ENCODE data around the gene SSX2B.
"Not testable (repeated sequence)": the region's sequence is repeated elsewhere in the genome, so short reads cannot be mapped to it uniquely, and the experiment has no call there.

The SSX2B gene

GRCh38 chrX:52750952-52751351 is at the start of gene SSX2B:
TSS of gene SSX2B (plus strand) at chrX:52751252. CDS start at chrX:52752681, 1,429 bp downstream.
- FAIRE-seq = not testable (repeated sequence)

DNA sequence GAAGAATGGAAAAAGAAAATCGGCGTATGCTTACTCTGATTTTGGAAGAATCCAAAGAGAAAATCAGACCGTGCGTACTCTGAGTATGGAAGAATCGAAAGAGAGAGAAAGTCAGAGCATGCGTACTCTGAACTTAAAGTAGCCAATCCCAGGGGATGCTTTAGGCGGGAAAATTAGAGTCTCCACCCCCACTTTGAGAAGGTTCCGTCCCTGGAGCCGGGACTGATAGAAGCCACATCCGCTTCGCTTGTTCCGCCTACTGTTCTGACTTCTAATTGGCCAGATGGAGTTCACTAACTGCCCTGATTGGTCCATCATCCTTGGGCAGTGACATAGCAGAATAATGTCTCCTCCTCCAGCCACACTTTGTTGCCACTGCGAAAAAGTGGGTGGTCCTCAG is 44.0 kb upstream of the SSX2B start, which contains the start of gene SSX2:
Gene SSX2, minus strand, starts transcription at position 101 of the 400 bp plus-strand sequence. CDS start 1,429 bp downstream, outside the sequence.
- FAIRE-seq = not testable (repeated sequence)

DNA sequence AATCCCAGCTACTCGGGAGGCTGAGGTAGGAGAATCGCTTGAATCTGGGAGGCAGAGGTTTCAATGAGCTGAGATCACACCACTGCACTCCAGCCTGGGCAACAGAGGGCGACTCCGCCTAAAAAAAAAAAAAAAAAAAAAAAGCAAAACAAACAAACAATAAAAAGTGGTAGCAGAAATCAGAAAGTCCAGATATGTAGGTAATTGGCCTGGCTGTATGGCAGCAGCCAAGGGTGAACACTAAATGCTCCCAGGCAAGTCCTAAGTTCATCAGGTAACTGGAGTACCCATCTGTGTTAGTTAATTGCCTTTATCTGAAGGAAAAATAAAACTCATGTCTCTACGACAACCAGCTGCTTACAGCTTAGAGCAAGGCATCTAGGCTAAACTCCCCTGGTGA is 14.9 kb downstream of the SSX2B start:
- FAIRE-seq = not testable (repeated sequence)

- FAIRE-seq = not testable (repeated sequence)
Observed at GRCh38 chrX:52773504-52773903, 22.5 kb downstream of the SSX2B start.

DNA sequence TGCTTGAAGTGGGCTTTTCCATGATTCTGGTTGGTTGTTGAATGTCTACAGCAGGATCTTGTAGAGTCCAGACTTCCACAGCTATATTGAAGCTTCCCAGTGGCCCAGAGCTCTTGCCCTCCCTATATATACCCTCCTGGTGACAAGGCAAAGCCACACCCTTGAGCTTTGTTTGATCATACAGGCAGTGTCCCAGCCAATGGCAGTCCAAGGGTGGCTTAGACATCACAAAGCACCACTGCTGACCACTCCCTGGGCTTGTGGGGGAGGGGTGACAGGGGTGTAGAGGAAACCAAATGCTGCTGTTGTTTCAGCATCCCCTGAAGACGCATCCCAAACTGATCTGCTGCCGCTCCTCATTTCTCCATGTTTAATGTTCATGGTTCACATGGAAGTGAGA is 46.3 kb downstream of the SSX2B start, which contains the start of gene SPANXN5:
Gene SPANXN5, minus strand, starts transcription at position 101 of the 400 bp plus-strand sequence. Its CDS starts 79 bp downstream, at position 22.
- FAIRE-seq = not testable (repeated sequence)

DNA sequence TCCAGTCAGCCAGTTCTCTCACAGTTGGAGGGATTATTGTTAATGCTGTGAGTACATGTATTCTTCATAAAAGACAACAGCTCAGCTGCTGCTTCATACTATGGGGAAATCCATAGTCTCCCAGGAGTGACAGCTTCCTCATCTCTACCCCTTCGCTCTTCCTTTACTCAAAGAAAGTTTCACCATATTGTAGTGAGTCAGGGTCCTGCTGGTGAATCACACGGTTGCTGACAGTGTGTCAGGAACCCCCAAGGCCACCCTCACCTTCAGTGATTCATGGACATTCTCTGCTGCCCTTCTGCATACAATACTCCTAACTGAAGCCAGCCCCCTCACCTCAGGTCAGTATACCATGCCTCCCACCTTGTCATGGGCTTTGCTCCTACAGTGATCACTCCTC is 53.8 kb downstream of the SSX2B start:
- FAIRE-seq = not testable (repeated sequence)

All from TTC549 (cell line).